RWPE1 (cell line): ENCODE measurements around the gene DLGAP1.

Source experiments
- CTCF ChIA-PET: fragments of 350-600 bp; sonication (Branson Sonifier 250); formaldehyde crosslinking; extraction: SDS; loops from one replicate; lab custom pipeline; 2021; lab: Yijun Ruan, JAX
- POLR2A ChIA-PET: fragments of 400-600 bp; formaldehyde crosslinking; extraction: SDS; loops from one replicate; lab custom pipeline; 2020; ENCODE audit warnings: antibody characterized with exemption; ENCODE audit not compliant: low non-redundant PET; lab: Yijun Ruan, JAX
- DNase-seq: peaks from one replicate; pipeline ENCODE4 v3.0.0; 2012; ENCODE audit warnings: low spot score
- H3K27ac ChIP-seq: fragments of 450-650 bp; 2 replicates; pipeline ENCODE4 v1.5.1; 2017
- TF ChIP-seq, protein P1 (sequence below): fragments of 450-650 bp; conservative IDR thresholded peaks from 2 replicates; pipeline ENCODE4 v1.5.1; 2017; ENCODE audit warnings: low read depth, mild to moderate bottlenecking

Gene DLGAP1

DNA sequence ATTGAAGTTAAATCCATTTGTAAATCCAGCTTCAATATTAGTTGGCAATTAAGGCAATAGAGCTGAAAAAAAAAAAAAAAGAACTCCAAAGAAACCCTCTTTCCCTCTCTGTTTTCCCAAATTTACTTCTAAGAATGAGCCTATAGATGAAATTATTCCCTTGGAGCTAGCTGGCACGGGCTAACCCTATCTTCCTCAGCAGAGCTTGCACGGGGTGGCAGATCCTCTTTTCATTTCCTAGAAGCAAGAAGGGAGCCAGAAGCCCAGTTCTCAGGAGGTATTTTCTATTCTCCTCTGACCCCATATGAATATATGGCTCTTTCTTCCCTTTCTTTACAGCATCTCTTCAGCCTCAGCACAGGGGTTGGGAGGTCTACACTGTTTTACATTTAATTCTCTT, 579.1 kb downstream of the DLGAP1 start:
- POLR2A ChIA-PET = no interaction called here
- H3K27ac ChIP-seq = no peak overlapping the region
- no peak for DNase-seq
- CTCF ChIA-PET = interaction anchor here (0.7 to 1.3 kb wide), 2 partner anchors 105 to 202 kb away, joined by 4 to 5 read pairs; no protein-coding TSS in a partner anchor
- TF ChIP-seq, protein P1, sequence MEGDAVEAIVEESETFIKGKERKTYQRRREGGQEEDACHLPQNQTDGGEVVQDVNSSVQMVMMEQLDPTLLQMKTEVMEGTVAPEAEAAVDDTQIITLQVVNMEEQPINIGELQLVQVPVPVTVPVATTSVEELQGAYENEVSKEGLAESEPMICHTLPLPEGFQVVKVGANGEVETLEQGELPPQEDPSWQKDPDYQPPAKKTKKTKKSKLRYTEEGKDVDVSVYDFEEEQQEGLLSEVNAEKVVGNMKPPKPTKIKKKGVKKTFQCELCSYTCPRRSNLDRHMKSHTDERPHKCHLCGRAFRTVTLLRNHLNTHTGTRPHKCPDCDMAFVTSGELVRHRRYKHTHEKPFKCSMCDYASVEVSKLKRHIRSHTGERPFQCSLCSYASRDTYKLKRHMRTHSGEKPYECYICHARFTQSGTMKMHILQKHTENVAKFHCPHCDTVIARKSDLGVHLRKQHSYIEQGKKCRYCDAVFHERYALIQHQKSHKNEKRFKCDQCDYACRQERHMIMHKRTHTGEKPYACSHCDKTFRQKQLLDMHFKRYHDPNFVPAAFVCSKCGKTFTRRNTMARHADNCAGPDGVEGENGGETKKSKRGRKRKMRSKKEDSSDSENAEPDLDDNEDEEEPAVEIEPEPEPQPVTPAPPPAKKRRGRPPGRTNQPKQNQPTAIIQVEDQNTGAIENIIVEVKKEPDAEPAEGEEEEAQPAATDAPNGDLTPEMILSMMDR = no peak

GRCh38 chr18:3875376-3875775, 579.7 kb downstream of the DLGAP1 start:
- no peak for DNase-seq
- ChIA-PET POLR2A (no interaction called here), CTCF (interaction anchor here (1.3 kb wide), 1 partner anchor 104 kb away, joined by 4 read pairs; no protein-coding TSS in a partner anchor)
- TF ChIP-seq, protein P1 = no peak
- no peak overlapping the region for H3K27ac ChIP-seq

- ChIA-PET POLR2A (no interaction called here), CTCF (interaction anchor here (0.6 to 1.3 kb wide), 2 partner anchors 103 to 104 kb away, joined by 3 to 4 read pairs; no protein-coding TSS in a partner anchor)
- TF ChIP-seq, protein P1 = no peak
- DNase-seq = no peak
- H3K27ac ChIP-seq = no peak overlapping the region
Observed at GRCh38 chr18:3874581-3874980, 580.5 kb downstream of the DLGAP1 start.

DNA sequence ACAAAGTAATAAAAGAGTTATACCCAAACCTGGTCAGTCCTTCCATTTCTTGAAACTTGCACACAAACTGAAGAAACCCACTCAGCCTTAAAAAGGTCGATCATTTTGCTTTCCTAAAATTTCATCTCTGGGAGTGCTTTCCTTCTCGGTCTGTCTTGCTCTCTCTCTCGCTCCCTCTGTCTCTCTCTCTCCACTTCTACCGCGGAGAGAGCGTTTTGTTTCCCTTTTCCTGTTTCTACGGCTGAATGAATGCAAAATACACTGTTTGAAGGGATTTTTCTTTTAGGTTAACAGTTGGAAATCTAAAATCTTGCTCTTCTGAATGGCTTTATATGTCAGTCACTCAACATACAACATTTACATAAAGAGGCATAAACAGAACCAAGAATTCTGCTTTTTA, 581.0 kb downstream of the DLGAP1 start:
- TF ChIP-seq, protein P1 = no peak
- ChIA-PET CTCF (no interaction called here), POLR2A (no interaction called here)
- H3K27ac ChIP-seq = no peak overlapping the region
- no peak for DNase-seq

DNA sequence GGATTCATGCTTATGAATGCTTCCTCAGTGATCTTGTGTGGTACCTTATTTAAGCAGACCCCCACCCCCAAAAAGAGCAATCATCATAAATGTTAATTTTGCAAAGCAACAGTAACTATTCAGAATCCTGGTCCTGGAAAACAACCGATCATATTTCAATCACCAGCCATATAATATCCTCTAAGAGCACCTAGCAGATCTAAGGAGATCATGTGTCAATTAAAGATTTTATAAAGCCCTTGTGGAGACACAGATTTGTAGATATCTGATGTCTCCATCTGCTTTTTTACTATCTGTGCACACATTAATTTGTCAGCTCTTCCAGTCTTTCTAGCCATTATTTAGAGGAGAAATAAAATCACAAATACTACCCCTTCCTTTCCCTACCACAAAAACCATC, 581.4 kb downstream of the DLGAP1 start:
- no peak overlapping the region for H3K27ac ChIP-seq
- POLR2A ChIA-PET = no interaction called here
- CTCF ChIA-PET = no interaction called here
- TF ChIP-seq, protein P1 = no peak
- DNase-seq = no peak

DNA sequence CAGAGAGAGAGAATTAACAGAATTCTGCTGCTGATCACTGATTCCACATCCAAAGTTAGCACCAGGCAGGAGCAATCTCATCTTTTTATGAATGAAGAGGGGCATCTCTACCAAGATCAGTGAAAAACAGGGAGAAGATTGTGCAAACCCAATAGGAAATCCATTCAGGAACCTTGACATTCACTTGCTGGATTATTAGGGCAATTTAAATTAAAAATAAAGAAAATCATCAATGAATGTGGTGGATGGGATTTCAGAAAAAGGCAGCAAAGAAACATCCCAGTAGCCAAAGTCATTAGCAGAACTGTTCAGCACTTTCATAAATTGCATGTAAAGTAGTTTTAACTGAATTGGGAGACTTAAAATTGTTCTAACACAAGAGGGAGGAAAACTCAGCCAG, 581.9 kb downstream of the DLGAP1 start:
- no peak overlapping the region for H3K27ac ChIP-seq
- DNase-seq = no peak
- CTCF ChIA-PET = no interaction called here
- TF ChIP-seq, protein P1 = no peak
- POLR2A ChIA-PET = no interaction called here
